K562 (cell line): ENCODE data around the gene PCSK5. TPM values are rescaled to one million over a fixed set of nuclear protein-coding genes. Genes with fewer than 3 reads are reported as not detected.

Experiments
- CCNT2 ChIP-seq: IDR thresholded peaks from 2 replicates; pipeline ENCODE4 v1.6.1; 2011; ENCODE audit warnings: borderline replicate concordance, low read depth, mild to moderate bottlenecking, moderate library complexity, mixed read lengths, low read length; ENCODE audit not compliant: insufficient read length; ENCODE audit errors: extremely low read depth
- ETS1 ChIP-seq: conservative IDR thresholded peaks from 2 replicates; pipeline ENCODE4 v1.6.1; 2011; ENCODE audit warnings: low read depth, mild to moderate bottlenecking, low read length; ENCODE audit not compliant: control insufficient read depth
- PBX2 ChIP-seq, 2 experiments: IDR thresholded peaks in 1 of 2; conservative IDR thresholded peaks in 1 of 2; 2 replicates each; pipeline ENCODE4 v1.6.1; 2016; ENCODE audit warnings: low read depth in 2 of 2, mild to moderate bottlenecking in 1 of 2, missing compliant biosample characterization in 1 of 2, missing genetic modification characterization in 1 of 2, moderate library complexity in 1 of 2
- RBFOX2 ChIP-seq: fragments of 200-400 bp; formaldehyde crosslinking; IDR thresholded peaks from 2 replicates; pipeline ENCODE4 v1.6.1; 2017; ENCODE audit warnings: low read depth, mild to moderate bottlenecking, low read length, moderate library complexity
- WHSC1 ChIP-seq: IDR thresholded peaks from one replicate; pipeline ENCODE4 v1.6.1; 2012; ENCODE audit warnings: low read length, control low read depth, inconsistent platforms
- ZBTB49 ChIP-seq: sonication (generic); formaldehyde crosslinking; IDR thresholded peaks from 2 replicates; pipeline ENCODE4 v1.8.0; 2022; ENCODE audit warnings: missing genetic modification reagents, mild to moderate bottlenecking, borderline replicate concordance
- ZNF507 ChIP-seq: conservative IDR thresholded peaks from 2 replicates; pipeline ENCODE4 v1.6.1; 2017; ENCODE audit warnings: missing genetic modification characterization, missing compliant biosample characterization
- polyA plus RNA-seq, 8 experiments: library from polyadenylated mRNA; depleted of rRNA in 4 of 8; stranded (reverse) in 5 of 8; unstranded in 3 of 8; fragments of >200 nt; fragmentation: Nextera tagmentation in 2 of 8; fragmentation: Illumina TruSeq in 1 of 8; extraction: Ambion mirVana in 2 of 8; extraction: Trizol in 1 of 8; gene quantifications; 2 replicates each; pipeline versions ENCODE4 v1.2.1 to v1.2.3, GENCODE V29; 2011 to 2014; ENCODE audit warnings: inconsistent platforms in 1 of 8, missing spikeins in 1 of 8
- total RNA-seq, 7 experiments: library from RNA; depleted of rRNA in 6 of 7; stranded (reverse); fragments of >200 nt in 6 of 7; fragmentation: Illumina TruSeq in 2 of 7; extraction: Trizol in 2 of 7; gene quantifications; 2 replicates each; pipeline versions ENCODE4 v1.2.1 to v1.2.3, GENCODE V29; 2011 to 2021; ENCODE audit warnings: low replicate concordance in 1 of 7

PCSK5 gene
- total and polyA plus RNA-seq, 9 of the 15 experiments (the other 6 are each of a cell fraction or from before 2014, with no cell fraction given), result not detected

GRCh38 chr9:76020652-76021051 lies 130.2 kb downstream of the PCSK5 start (continued):
- no peak for TF ChIP-seq ETS1
- no peak for TF ChIP-seq ZNF507
- no peak for TF ChIP-seq CCNT2
- no peak for TF ChIP-seq PBX2 (CRISPR knock-in tag; IDR thresholded peaks at IDR 0.05; ENCODE audit: low read depth)
- no peak for TF ChIP-seq PBX2 (tag; conservative IDR thresholded peaks at IDR 0.05; ENCODE audit: low read depth)
- TF ChIP-seq ZBTB49 (CRISPR knock-in tag), result no peak
- TF ChIP-seq RBFOX2, result no peak
- TF ChIP-seq WHSC1, result no peak
